Measurements from ENCODE around the gene SLIT3. TPM values are rescaled to one million over a fixed set of nuclear protein-coding genes. Genes with fewer than 3 reads are reported as not detected.

Gene SLIT3
- total RNA-seq, 3 donors from 2014 or later, result 30.7 to 103 (median 54.1) TPM

GRCh38 chr5:168695301-168695835 is 605.6 kb downstream of the SLIT3 start:
- peaks cover 7% of the 10 kb centered on the region in 2 donors for H3K4me1 ChIP-seq
- no peak for TF ChIP-seq CTCF (IDR thresholded peaks at IDR 0.05)
- no peaks in the 10 kb centered on the region for H3K36me3 ChIP-seq
- H3K27ac ChIP-seq, result no peak overlapping the region
- no peak overlapping the region for H3K4me3 ChIP-seq
- no peaks in the 10 kb centered on the region for H3K9me3 ChIP-seq
- DNase-seq (ENCODE audit: low spot score in 2 of 2), result no peak
- intact Hi-C loops (cut with DNase I; ENCODE audit: low total_unique reads), result no loop called here
- H3K27me3 ChIP-seq, result no peaks in the 10 kb centered on the region

GRCh38 chr5:168694289-168694688 is 606.6 kb downstream of the SLIT3 start:
- no peak overlapping the region for H3K4me3 ChIP-seq
- H3K27me3 ChIP-seq, result no peaks in the 10 kb centered on the region
- no peaks in the 10 kb centered on the region for H3K36me3 ChIP-seq
- no peak overlapping the region for H3K27ac ChIP-seq
- intact Hi-C loops (cut with DNase I; ENCODE audit: low total_unique reads), result no loop called here
- TF ChIP-seq POLR2AphosphoS5 (IDR thresholded peaks at IDR 0.05) (no peak), CTCF (IDR thresholded peaks at IDR 0.05) (no peak), POLR2A (IDR thresholded peaks at IDR 0.05) (no peak)
- DNase-seq (ENCODE audit: low spot score in 2 of 2), result no peak
- peaks cover 5% of the 10 kb centered on the region in 2 donors for H3K4me1 ChIP-seq
- no peaks in the 10 kb centered on the region for H3K9me3 ChIP-seq

GRCh38 chr5:168693883-168694282 is 607.1 kb downstream of the SLIT3 start:
- Histone ChIP-seq H3K36me3 (no peaks in the 10 kb centered on the region), H3K4me1 (peaks cover 1 to 3% of the 10 kb centered on the region in 2 donors), H3K27ac (no peak overlapping the region), H3K9me3 (no peaks in the 10 kb centered on the region), H3K27me3 (no peaks in the 10 kb centered on the region), H3K4me3 (no peak overlapping the region)
- DNase-seq (ENCODE audit: low spot score in 2 of 2), result no peak
- intact Hi-C loops (cut with DNase I; ENCODE audit: low total_unique reads), result no loop called here
- TF ChIP-seq CTCF (IDR thresholded peaks at IDR 0.05) (no peak), POLR2AphosphoS5 (IDR thresholded peaks at IDR 0.05) (no peak), POLR2A (IDR thresholded peaks at IDR 0.05) (no peak)

- TF ChIP-seq POLR2A (IDR thresholded peaks at IDR 0.05) (no peak), CTCF (IDR thresholded peaks at IDR 0.05) (no peak), POLR2AphosphoS5 (IDR thresholded peaks at IDR 0.05) (no peak)
- intact Hi-C loops (cut with DNase I; ENCODE audit: low total_unique reads), result no loop called here
- Histone ChIP-seq H3K27ac (no peak overlapping the region), H3K4me1 (peaks cover 0 to 3% of the 10 kb centered on the region in 2 donors), H3K4me3 (no peak overlapping the region), H3K36me3 (no peaks in the 10 kb centered on the region), H3K27me3 (no peaks in the 10 kb centered on the region), H3K9me3 (no peaks in the 10 kb centered on the region)
- no peak for DNase-seq (ENCODE audit: low spot score in 2 of 2)
Observed at GRCh38 chr5:168693297-168693696, 607.6 kb downstream of the SLIT3 start.

DNA sequence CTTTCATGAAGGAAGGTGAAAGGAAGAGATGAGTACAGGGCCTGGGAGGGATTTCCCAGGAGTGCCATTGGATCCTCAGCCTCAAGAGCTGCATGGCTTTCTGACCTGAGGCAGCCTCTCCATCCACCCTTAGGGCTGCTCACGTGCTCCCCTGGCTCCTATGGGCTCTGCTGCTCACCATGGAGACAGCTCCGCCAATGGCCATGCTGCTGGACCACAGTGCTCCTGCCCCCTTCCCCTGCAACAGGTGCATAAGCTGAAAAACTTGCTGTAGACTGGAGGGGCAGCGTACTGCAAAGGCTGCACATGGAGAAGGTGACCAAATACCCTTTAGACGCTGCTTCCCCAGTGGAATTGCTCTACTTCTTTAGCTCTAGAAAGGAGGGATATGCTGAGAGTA is 609.0 kb downstream of the SLIT3 start:
- Histone ChIP-seq H3K36me3 (no peaks in the 10 kb centered on the region), H3K27me3 (no peaks in the 10 kb centered on the region), H3K27ac (no peak overlapping the region), H3K9me3 (no peaks in the 10 kb centered on the region), H3K4me1 (no peaks in the 10 kb centered on the region), H3K4me3 (no peak overlapping the region)
- intact Hi-C loops (cut with DNase I; ENCODE audit: low total_unique reads), result no loop called here
- DNase-seq (ENCODE audit: low spot score in 2 of 2), result no peak
- no peak for TF ChIP-seq POLR2A (IDR thresholded peaks at IDR 0.05)
- no peak for TF ChIP-seq CTCF (IDR thresholded peaks at IDR 0.05)
- TF ChIP-seq POLR2AphosphoS5 (IDR thresholded peaks at IDR 0.05), result no peak

Measured in breast epithelium (tissue), 4 donors.